HCT116 (cell line): ENCODE data around the gene GOLIM4. TPM values are rescaled to one million over a fixed set of nuclear protein-coding genes. Genes with fewer than 3 reads are reported as not detected.

Experiments
- ATAC-seq: fragments of 200-7000 bp; cut with Tn5 transposase; 2 replicates; pipeline ENCODE4 v1.9.1; 2020; ENCODE audit warnings: mild to moderate bottlenecking, moderate library complexity
- BruUV-seq: library from RNA; stranded (reverse); fragments of 400-500 nt; replicated peaks from 2 replicates; lab custom pipeline; 2021; lab: Mats Ljungman, UMichigan
- CTCF ChIA-PET: fragments of 300-600 bp; sonication (Branson Sonifier 250); formaldehyde crosslinking; loops from one replicate; lab custom pipeline; 2021; ENCODE audit warnings: antibody characterized with exemption; lab: Charles Lee
- POLR2A ChIA-PET: fragments of 300-600, 350-600 bp; sonication (Branson Sonifier 250); formaldehyde crosslinking; loops from one replicate; lab custom pipeline; 2021; ENCODE audit warnings: antibody characterized with exemption; lab: Charles Lee
- RAD21 ChIA-PET, 2 experiments: fragments of 300-600 bp; sonication (Branson Sonifier 250); formaldehyde crosslinking; loops; one replicate each; lab custom pipeline; 2023; ENCODE audit warnings: low total read pairs in 2 of 2; ENCODE audit not compliant: uncharacterized antibody in 2 of 2, unreplicated experiment in 2 of 2, low non-redundant PET in 1 of 2; lab: Charles Lee
- DNase-seq: peaks from one replicate; pipeline ENCODE4 v3.0.0-alpha.2; 2010; ENCODE audit warnings: low read depth, low spot score
- H2AFZ ChIP-seq: fragments of 200-600 bp; shearing (Covaris generic), sonication (generic); 2 replicates; pipeline ENCODE4 v1.6.1; 2017; ENCODE audit warnings: low read depth, mixed run types, mixed read lengths, antibody characterized with exemption, low read length; ENCODE audit not compliant: poor library complexity, severe bottlenecking
- H3K27ac ChIP-seq: 2 replicates; pipeline ENCODE4 v1.5.1; 2012; ENCODE audit warnings: low read depth, low read length
- H3K27me3 ChIP-seq: fragments of 200-600 bp; sonication (generic); 2 replicates; pipeline ENCODE4 v1.6.1; 2016; ENCODE audit warnings: mixed run types, low read length, mixed read lengths; ENCODE audit not compliant: insufficient read depth
- H3K36me3 ChIP-seq, 2 experiments: fragments of 200-500 bp in 1 of 2; fragments of 200-600 bp in 1 of 2; sonication (Bioruptor generic) in 1 of 2; sonication (generic) in 1 of 2; 2 replicates each; pipeline versions ENCODE4 v1.5.1 to v1.6.1; 2014 to 2016; ENCODE audit warnings: low read length in 2 of 2, inconsistent platforms in 1 of 2, mixed read lengths in 1 of 2, mixed run types in 1 of 2; ENCODE audit not compliant: insufficient read depth in 2 of 2, control insufficient read depth in 1 of 2
- H3K4me1 ChIP-seq, 2 experiments: fragments of 200-600 bp in 1 of 2; sonication (generic) in 1 of 2; 2 replicates each; pipeline versions ENCODE4 v1.5.1 to v1.6.1; 2012 to 2017; ENCODE audit warnings: low read length in 2 of 2, inconsistent platforms in 1 of 2, mild to moderate bottlenecking in 1 of 2, mixed read lengths in 1 of 2, mixed run types in 1 of 2, moderate library complexity in 1 of 2; ENCODE audit not compliant: insufficient read depth in 2 of 2, control insufficient read depth in 1 of 2
- H3K4me2 ChIP-seq: fragments of 200-600 bp; sonication (generic); 2 replicates; pipeline ENCODE4 v1.6.1; 2017; ENCODE audit warnings: mixed run types, low read length, mixed read lengths
- H3K4me3 ChIP-seq, 2 experiments: fragments of 200-600 bp in 1 of 2; sonication (generic) in 1 of 2; replicated peaks in 1 of 2; 2 replicates each; pipeline ENCODE4 v1.5.1; 2011 to 2016; ENCODE audit warnings: low read length in 2 of 2, control low read depth in 1 of 2, low read depth in 1 of 2, mild to moderate bottlenecking in 1 of 2, mixed read lengths in 1 of 2, mixed run types in 1 of 2
- H3K79me2 ChIP-seq: fragments of 200-600 bp; sonication (generic); 2 replicates; pipeline ENCODE4 v1.6.1; 2017; ENCODE audit warnings: mild to moderate bottlenecking, mixed run types, low read length, moderate library complexity, mixed read lengths; ENCODE audit not compliant: insufficient read depth
- H3K9ac ChIP-seq: fragments of 200-600 bp; sonication (generic); 2 replicates; pipeline ENCODE4 v1.6.1; 2016; ENCODE audit warnings: low read length, mixed read lengths
- H3K9me2 ChIP-seq: fragments of 200-600 bp; sonication (generic), shearing (Covaris generic); 2 replicates; pipeline ENCODE4 v1.6.1; 2017; ENCODE audit warnings: mixed run types, mild to moderate bottlenecking, moderate library complexity; ENCODE audit not compliant: insufficient read depth
- H3K9me3 ChIP-seq, 2 experiments: fragments of 200-500 bp in 1 of 2; fragments of 200-600 bp in 1 of 2; sonication (Bioruptor generic) in 1 of 2; sonication (generic) in 1 of 2; 2 replicates each; pipeline ENCODE4 v1.6.1; 2014 to 2017; ENCODE audit warnings: low read length in 2 of 2, mixed read lengths in 2 of 2, inconsistent platforms in 1 of 2, low read depth in 1 of 2, mild to moderate bottlenecking in 1 of 2, mixed run types in 1 of 2, moderate library complexity in 1 of 2; ENCODE audit not compliant: control insufficient read depth in 1 of 2, insufficient read depth in 1 of 2
- H4K20me1 ChIP-seq: fragments of 200-600 bp; sonication (generic), shearing (Covaris generic); 2 replicates; pipeline ENCODE4 v1.6.1; 2017; ENCODE audit warnings: mixed run types, mild to moderate bottlenecking, moderate library complexity; ENCODE audit not compliant: insufficient read depth
- EZH2 ChIP-seq: fragments of 200-600 bp; sonication (generic); IDR thresholded peaks from 2 replicates; pipeline ENCODE4 v1.6.1; 2017; ENCODE audit warnings: antibody characterized with exemption, mixed run types
- JUND ChIP-seq: IDR thresholded peaks from 2 replicates; pipeline ENCODE4 v1.6.1; 2012
- RAD21 ChIP-seq: IDR thresholded peaks from 2 replicates; pipeline ENCODE4 v1.6.1; 2012; ENCODE audit warnings: low read depth, mild to moderate bottlenecking
- intact Hi-C: fragments of 100-400 bp; cut with micrococcal nuclease; formaldehyde crosslinking; loops from 2 replicates; pipeline ENCODE4 v1.10.0; 2022
- total RNA-seq: library from RNA; stranded (reverse); gene quantifications from one replicate; pipeline ENCODE4 v1.2.1, GENCODE V29; 2021; ENCODE audit not compliant: unreplicated experiment
- TF ChIP-seq, protein P1 (sequence below): IDR thresholded peaks from 2 replicates; pipeline ENCODE4 v1.6.1; 2012
- TF ChIP-seq, protein P2 (sequence below): IDR thresholded peaks from 2 replicates; pipeline ENCODE4 v1.6.1; 2011; ENCODE audit warnings: mild to moderate bottlenecking, low read length, moderate library complexity; ENCODE audit not compliant: insufficient replicate concordance; ENCODE audit errors: extremely low read depth
- TF ChIP-seq, protein P3 (sequence below): IDR thresholded peaks from 2 replicates; pipeline ENCODE4 v1.6.1; 2012; ENCODE audit warnings: low read depth

GOLIM4 gene
- total RNA-seq, 1 experiment from 2014 or later = 10.6 TPM

DNA sequence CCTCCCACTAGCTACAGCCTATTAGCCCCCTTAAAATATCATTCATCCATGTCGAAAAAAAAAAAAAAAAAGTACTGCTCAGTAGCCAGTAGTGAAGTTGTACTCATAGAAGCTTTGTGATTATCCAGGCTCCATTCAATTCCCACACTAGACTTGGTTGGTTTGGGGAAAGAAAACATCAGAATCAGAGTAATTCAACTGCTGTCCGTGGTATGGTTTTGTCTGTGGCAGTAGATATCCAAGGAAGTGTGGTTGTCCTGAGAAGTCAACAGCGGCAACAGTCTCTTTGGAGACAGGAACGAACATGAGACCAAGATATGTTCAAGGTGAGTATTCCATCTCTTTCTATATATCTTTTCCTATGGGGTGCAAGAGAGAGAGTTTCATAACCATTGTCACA, 99.2 kb downstream of the GOLIM4 start:
- no peak for DNase-seq
- ChIA-PET CTCF (no interaction called here), POLR2A (no interaction called here), RAD21 (no interaction called here)
- Histone ChIP-seq H3K9ac (no peak overlapping the region), H3K36me3 (no peaks in the 10 kb centered on the region), H3K4me3 (no peak overlapping the region), H3K9me3 (no peaks in the 10 kb centered on the region), H3K4me1 (no peaks in the 10 kb centered on the region), H3K79me2 (no peaks in the 10 kb centered on the region), H3K27me3 (no peaks in the 10 kb centered on the region), H2AFZ (no peak overlapping the region), H3K9me2 (no peaks in the 10 kb centered on the region), H3K27ac (no peak overlapping the region)
- ATAC-seq = no peak
- BruUV-seq = no TSS peak
- TF ChIP-seq RAD21 (no peak), EZH2 (no peak), JUND (no peak)
- TF ChIP-seq, protein P1, sequence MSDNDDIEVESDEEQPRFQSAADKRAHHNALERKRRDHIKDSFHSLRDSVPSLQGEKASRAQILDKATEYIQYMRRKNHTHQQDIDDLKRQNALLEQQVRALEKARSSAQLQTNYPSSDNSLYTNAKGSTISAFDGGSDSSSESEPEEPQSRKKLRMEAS = no peak
- TF ChIP-seq, protein P2, sequence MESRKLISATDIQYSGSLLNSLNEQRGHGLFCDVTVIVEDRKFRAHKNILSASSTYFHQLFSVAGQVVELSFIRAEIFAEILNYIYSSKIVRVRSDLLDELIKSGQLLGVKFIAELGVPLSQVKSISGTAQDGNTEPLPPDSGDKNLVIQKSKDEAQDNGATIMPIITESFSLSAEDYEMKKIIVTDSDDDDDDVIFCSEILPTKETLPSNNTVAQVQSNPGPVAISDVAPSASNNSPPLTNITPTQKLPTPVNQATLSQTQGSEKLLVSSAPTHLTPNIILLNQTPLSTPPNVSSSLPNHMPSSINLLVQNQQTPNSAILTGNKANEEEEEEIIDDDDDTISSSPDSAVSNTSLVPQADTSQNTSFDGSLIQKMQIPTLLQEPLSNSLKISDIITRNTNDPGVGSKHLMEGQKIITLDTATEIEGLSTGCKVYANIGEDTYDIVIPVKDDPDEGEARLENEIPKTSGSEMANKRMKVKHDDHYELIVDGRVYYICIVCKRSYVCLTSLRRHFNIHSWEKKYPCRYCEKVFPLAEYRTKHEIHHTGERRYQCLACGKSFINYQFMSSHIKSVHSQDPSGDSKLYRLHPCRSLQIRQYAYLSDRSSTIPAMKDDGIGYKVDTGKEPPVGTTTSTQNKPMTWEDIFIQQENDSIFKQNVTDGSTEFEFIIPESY = no peak
- TF ChIP-seq, protein P3, sequence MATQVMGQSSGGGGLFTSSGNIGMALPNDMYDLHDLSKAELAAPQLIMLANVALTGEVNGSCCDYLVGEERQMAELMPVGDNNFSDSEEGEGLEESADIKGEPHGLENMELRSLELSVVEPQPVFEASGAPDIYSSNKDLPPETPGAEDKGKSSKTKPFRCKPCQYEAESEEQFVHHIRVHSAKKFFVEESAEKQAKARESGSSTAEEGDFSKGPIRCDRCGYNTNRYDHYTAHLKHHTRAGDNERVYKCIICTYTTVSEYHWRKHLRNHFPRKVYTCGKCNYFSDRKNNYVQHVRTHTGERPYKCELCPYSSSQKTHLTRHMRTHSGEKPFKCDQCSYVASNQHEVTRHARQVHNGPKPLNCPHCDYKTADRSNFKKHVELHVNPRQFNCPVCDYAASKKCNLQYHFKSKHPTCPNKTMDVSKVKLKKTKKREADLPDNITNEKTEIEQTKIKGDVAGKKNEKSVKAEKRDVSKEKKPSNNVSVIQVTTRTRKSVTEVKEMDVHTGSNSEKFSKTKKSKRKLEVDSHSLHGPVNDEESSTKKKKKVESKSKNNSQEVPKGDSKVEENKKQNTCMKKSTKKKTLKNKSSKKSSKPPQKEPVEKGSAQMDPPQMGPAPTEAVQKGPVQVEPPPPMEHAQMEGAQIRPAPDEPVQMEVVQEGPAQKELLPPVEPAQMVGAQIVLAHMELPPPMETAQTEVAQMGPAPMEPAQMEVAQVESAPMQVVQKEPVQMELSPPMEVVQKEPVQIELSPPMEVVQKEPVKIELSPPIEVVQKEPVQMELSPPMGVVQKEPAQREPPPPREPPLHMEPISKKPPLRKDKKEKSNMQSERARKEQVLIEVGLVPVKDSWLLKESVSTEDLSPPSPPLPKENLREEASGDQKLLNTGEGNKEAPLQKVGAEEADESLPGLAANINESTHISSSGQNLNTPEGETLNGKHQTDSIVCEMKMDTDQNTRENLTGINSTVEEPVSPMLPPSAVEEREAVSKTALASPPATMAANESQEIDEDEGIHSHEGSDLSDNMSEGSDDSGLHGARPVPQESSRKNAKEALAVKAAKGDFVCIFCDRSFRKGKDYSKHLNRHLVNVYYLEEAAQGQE = 0 out of 2 replicates have a peak, but pooled peaks have one; percentile 2
- TF ChIP-seq, all 23 proteins: peak for 1
- intact Hi-C loops = no loop called here
- Histone ChIP-seq H4K20me1 (no peaks in the 10 kb centered on the region), H3K4me2 (no peak overlapping the region)
